Astrocyte of the cerebellum (primary cell): ENCODE results near the gene MAML2.

Experiments used
- DNase-seq: peaks from one replicate; pipeline ENCODE4 v3.0.0-alpha.2; 2011; ENCODE audit warnings: low read depth
- H3K4me3 ChIP-seq: 2 replicates; pipeline ENCODE4 v1.5.1; 2011; ENCODE audit warnings: mild to moderate bottlenecking, low read depth, low read length, moderate library complexity
- CTCF ChIP-seq: IDR thresholded peaks from 2 replicates; pipeline ENCODE4 v1.5.1; 2012; ENCODE audit warnings: low read length, low read depth, moderate library complexity, mild to moderate bottlenecking; ENCODE audit errors: missing control alignments
- in situ Hi-C: cut with HindIII; loops from 2 replicates; pipeline ENCODE4 v1.10.0; 2017; ENCODE audit warnings: low sequenced_read_pairs

Gene MAML2

GRCh38 chr11:96260532-96260931 is 82.5 kb downstream of the MAML2 start:
- H3K4me3 ChIP-seq: no peak overlapping the region
- in situ Hi-C loops: no loop called here
- TF ChIP-seq CTCF: no peak
- DNase-seq: no peak

GRCh38 chr11:96260067-96260511 is 82.9 kb downstream of the MAML2 start:
- in situ Hi-C loops: no loop called here
- DNase-seq: no peak
- H3K4me3 ChIP-seq: no peak overlapping the region
- TF ChIP-seq CTCF: no peak

- in situ Hi-C loops: loop anchor here (5.0 kb wide), 1 partner anchor 48 kb away; no protein-coding TSS in a partner anchor
- TF ChIP-seq CTCF: no peak
Measured at GRCh38 chr11:96259134-96259830, 83.7 kb downstream of the MAML2 start.

GRCh38 chr11:96257972-96258934 is 84.7 kb downstream of the MAML2 start:
- TF ChIP-seq CTCF: no peak
- DNase-seq: no peak
- H3K4me3 ChIP-seq: no peak overlapping the region
- in situ Hi-C loops: loop anchor here (5.0 kb wide), 1 partner anchor 49 kb away; no protein-coding TSS in a partner anchor

More at GRCh38 chr11:96259134-96259830, 83.7 kb downstream of the MAML2 start:
- H3K4me3 ChIP-seq: no peak overlapping the region
- DNase-seq: no peak

GRCh38 chr11:96257036-96257435 is 86.0 kb downstream of the MAML2 start:
- in situ Hi-C loops: loop anchor here (5.0 kb wide), 1 partner anchor 50 kb away; no protein-coding TSS in a partner anchor
- no peak for TF ChIP-seq CTCF
- DNase-seq: no peak
- no peak overlapping the region for H3K4me3 ChIP-seq

GRCh38 chr11:96256215-96257011 is 86.6 kb downstream of the MAML2 start:
- no peak overlapping the region for H3K4me3 ChIP-seq
- no peak for DNase-seq
- TF ChIP-seq CTCF: no peak
- in situ Hi-C loops: loop anchor here (5.0 kb wide), 1 partner anchor 51 kb away; no protein-coding TSS in a partner anchor
